Measurements from ENCODE around the gene C1orf35.

The C1orf35 gene

DNA sequence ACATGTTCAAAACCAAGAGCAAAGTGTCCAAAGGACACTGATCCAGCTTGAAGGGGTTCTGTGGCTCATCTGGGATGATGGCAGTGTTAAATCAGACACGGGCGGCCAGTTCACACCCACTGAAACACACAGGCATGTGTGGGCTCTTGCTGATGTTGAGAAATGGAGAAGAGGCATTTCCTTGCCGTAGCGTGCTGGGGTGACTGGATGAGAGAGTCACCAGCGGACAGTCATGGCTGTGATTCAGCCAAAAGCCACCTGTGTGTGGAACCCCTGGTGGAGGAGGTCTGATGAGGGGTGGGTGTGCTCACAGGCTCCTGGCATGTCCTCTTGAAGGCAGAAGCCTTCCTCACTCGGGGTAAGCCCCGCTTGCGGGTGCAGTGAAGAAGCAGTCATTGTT lies 7.2 kb downstream of the C1orf35 start:
- POLR2A ChIA-PET, result no interaction called here
- TF ChIP-seq SP1 (IDR thresholded peaks at IDR 0.05) (no peak), HDGF (IDR thresholded peaks at IDR 0.05; ENCODE audit: borderline replicate concordance) (no peak), L3MBTL2 (conservative IDR thresholded peaks at IDR 0.05) (no peak), CTBP1 (IDR thresholded peaks at IDR 0.05; ENCODE audit: borderline replicate concordance) (no peak), ELF4 (IDR thresholded peaks at IDR 0.05) (no peak), NFRKB (IDR thresholded peaks at IDR 0.05) (no peak), BHLHE40 (IDR thresholded peaks at IDR 0.05; ENCODE audit: borderline replicate concordance) (no peak), ZNF384 (IDR thresholded peaks at IDR 0.05) (no peak), FOXA1 (IDR thresholded peaks at IDR 0.05) (no peak), ARNT (IDR thresholded peaks at IDR 0.05) (no peak), LEF1 (IDR thresholded peaks at IDR 0.05; ENCODE audit: borderline replicate concordance) (no peak), SUZ12 (IDR thresholded peaks at IDR 0.05) (no peak), FOXK2 (IDR thresholded peaks at IDR 0.05) (no peak), FOXM1 (IDR thresholded peaks at IDR 0.05; ENCODE audit: borderline replicate concordance) (no peak), TARDBP (IDR thresholded peaks at IDR 0.05) (no peak)
- TF ChIP-seq, protein P1, sequence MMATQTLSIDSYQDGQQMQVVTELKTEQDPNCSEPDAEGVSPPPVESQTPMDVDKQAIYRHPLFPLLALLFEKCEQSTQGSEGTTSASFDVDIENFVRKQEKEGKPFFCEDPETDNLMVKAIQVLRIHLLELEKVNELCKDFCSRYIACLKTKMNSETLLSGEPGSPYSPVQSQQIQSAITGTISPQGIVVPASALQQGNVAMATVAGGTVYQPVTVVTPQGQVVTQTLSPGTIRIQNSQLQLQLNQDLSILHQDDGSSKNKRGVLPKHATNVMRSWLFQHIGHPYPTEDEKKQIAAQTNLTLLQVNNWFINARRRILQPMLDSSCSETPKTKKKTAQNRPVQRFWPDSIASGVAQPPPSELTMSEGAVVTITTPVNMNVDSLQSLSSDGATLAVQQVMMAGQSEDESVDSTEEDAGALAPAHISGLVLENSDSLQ (IDR thresholded peaks at IDR 0.05), result no peak
- DNase-seq (ENCODE audit: extremely low spot score), result no peak
- CTCF ChIA-PET, result no interaction called here

DNA sequence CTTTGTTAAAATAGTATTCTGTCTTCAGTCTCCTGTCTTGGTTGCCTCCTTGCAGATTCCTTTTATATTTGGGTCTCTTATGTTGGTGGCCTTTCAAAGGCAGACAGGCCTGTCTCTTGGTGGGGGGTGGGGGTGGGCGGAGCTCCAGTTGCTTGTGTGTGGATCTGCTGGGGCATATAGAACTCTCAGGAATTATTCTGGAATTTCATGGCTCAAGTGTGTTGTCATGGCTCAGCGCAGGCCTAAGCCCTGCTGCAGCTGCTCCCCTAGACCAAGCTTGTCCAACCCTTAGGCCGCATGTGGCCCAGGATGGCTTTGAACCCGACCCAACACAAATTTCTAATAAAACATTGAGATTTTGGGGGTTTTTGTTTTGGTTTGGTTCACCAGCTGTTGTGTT lies 8.0 kb downstream of the C1orf35 start:
- no peak for TF ChIP-seq HDGF (IDR thresholded peaks at IDR 0.05; ENCODE audit: borderline replicate concordance)
- POLR2A ChIA-PET, result no interaction called here
- no peak for DNase-seq (ENCODE audit: extremely low spot score)
- CTCF ChIA-PET, result no interaction called here

DNA sequence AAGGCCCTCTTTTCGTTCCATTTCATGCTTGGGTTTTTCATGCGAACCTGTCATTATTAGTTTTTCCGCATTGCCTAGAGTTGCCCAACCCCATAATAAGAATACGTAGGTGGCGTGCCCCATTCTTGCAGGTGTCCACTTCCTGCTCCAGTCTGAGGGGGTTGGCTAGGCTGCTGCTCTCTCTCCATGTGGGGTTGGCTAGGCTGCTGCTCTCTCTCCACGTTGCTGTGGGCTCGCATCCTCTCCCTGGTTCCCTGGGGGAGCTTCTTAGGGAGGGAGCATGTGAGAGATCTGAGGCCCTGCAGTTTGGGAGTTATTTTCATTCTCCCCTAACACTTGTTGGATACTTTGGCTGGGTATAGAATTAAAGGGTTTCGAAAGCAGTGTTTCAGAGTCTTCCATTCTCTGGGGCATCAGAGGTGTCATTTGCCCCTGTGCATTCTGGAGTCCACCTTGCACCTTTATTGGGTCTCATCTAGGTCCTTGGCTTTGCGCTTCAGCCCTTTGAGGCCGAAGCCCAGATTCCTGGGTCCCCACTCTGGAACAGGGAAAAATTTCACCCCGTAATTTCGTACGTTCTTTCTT lies 8.6 kb downstream of the C1orf35 start:
- CTCF ChIA-PET, result no interaction called here
- POLR2A ChIA-PET, result no interaction called here
- no peak for DNase-seq (ENCODE audit: extremely low spot score)
- TF ChIP-seq LEF1 (IDR thresholded peaks at IDR 0.05; ENCODE audit: borderline replicate concordance), result no peak
- no peak for TF ChIP-seq TARDBP (IDR thresholded peaks at IDR 0.05)
- no peak for TF ChIP-seq ZNF384 (IDR thresholded peaks at IDR 0.05)
- no peak for TF ChIP-seq HDGF (IDR thresholded peaks at IDR 0.05; ENCODE audit: borderline replicate concordance)
- TF ChIP-seq FOXA1 (IDR thresholded peaks at IDR 0.05), result no peak
- TF ChIP-seq FOXM1 (IDR thresholded peaks at IDR 0.05; ENCODE audit: borderline replicate concordance), result no peak
- no peak for TF ChIP-seq NFRKB (IDR thresholded peaks at IDR 0.05)

DNA sequence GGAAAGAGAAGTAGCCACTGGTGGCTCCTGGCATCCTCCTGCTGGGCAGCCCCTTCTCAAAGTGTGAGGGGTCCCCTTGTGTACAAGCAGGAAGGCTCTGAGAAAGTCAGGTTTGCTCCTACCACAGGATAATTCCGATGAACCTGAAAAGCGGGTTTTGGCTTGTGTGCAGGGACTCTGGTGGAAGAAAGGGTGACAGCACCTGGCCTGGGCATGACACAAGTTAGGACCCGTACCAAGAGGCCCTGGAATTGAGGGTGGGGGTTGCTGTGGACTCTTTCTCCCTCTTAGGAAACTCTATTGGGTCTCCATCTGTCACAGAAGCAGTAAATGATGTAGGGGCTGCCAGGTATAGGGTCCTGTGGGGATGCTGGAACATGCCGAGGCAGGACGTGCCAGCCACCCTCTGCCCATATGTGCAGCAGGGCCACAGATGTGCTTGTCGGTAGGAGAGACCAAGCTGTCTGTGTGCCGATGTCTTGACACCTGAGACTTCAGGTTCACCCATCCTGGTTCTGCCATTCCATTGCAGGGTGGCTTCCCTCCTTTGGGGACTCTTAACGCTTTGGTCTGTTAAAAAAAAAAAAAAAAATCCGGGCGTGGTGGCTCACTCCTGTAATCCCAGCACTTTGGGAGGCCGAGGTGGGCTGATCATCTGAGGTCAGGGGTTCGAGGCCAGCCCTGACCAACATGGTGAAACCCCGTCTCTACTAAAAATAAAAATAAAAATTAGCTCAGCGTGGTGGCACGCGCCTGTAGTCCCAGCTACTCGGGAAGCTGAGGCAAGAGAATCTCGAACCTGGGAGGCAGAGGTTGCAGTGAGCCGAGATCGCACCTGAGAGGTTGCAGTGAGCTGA lies 9.8 kb downstream of the C1orf35 start:
- no peak for DNase-seq (ENCODE audit: extremely low spot score)
- TF ChIP-seq HDGF (IDR thresholded peaks at IDR 0.05; ENCODE audit: borderline replicate concordance), result no peak
- TF ChIP-seq ARNT (IDR thresholded peaks at IDR 0.05), result no peak
- no peak for TF ChIP-seq FOXK2 (IDR thresholded peaks at IDR 0.05)
- no peak for TF ChIP-seq LEF1 (IDR thresholded peaks at IDR 0.05; ENCODE audit: borderline replicate concordance)
- no peak for TF ChIP-seq ZNF384 (IDR thresholded peaks at IDR 0.05)
- no peak for TF ChIP-seq NFRKB (IDR thresholded peaks at IDR 0.05)
- TF ChIP-seq SUZ12 (IDR thresholded peaks at IDR 0.05), result no peak
- TF ChIP-seq FOXM1 (IDR thresholded peaks at IDR 0.05; ENCODE audit: borderline replicate concordance), result no peak
- TF ChIP-seq CTBP1 (IDR thresholded peaks at IDR 0.05; ENCODE audit: borderline replicate concordance), result no peak
- TF ChIP-seq, protein P1 (IDR thresholded peaks at IDR 0.05), result no peak
- no peak for TF ChIP-seq ELF4 (IDR thresholded peaks at IDR 0.05)
- TF ChIP-seq TARDBP (IDR thresholded peaks at IDR 0.05), result no peak
- no peak for TF ChIP-seq BHLHE40 (IDR thresholded peaks at IDR 0.05; ENCODE audit: borderline replicate concordance)
- no peak for TF ChIP-seq L3MBTL2 (conservative IDR thresholded peaks at IDR 0.05)
- TF ChIP-seq FOXA1 (IDR thresholded peaks at IDR 0.05), result no peak
- TF ChIP-seq SP1 (IDR thresholded peaks at IDR 0.05), result no peak
- CTCF ChIA-PET, result no interaction called here
- POLR2A ChIA-PET, result interaction anchor here (1.0 kb wide), 1 partner anchor 11 kb away, joined by 4 read pairs; the partner anchor contains the start of gene ARF1

DNA sequence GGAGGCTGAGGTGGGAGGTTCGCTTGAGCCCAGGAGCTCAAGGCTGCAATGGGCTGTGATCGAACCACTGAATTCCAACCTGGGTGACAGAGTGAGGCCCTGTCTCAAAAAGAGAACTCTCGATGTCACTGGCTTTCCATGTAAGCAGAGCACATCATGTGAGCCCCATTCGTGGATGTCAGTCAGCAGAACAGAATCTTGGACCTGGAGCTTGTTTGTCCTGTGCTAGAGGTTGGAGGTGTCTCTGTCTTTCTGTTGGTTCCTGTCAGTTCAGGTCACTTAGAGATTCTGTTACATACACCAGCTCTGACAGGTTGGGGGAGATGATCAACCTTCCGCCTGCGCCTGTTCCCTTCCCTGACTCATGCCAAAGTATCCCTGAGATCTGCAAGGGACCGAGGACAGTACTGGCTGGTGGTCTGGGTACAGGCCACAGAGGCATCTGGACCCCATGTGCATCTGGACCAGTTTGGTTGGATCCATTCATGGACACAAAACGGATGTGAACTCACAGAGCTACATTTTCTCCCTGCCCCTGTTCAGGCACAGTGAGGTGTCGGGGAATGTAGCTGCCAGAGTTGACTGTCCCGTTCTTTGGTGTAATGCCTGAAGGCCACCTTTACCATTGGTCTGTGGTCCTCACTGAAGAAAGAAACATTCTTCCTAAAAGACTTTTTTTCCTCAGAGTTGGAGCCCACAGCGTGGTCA lies 10.6 kb downstream of the C1orf35 start:
- no peak for DNase-seq (ENCODE audit: extremely low spot score)
- ChIA-PET POLR2A (interaction anchor here (1.0 to 1.2 kb wide), 2 partner anchors 9 to 10 kb away, joined by 4 to 5 read pairs; partner anchors contain the start of gene ARF1), CTCF (no interaction called here)
- no peak for TF ChIP-seq SP1 (IDR thresholded peaks at IDR 0.05)
- TF ChIP-seq HDGF (IDR thresholded peaks at IDR 0.05; ENCODE audit: borderline replicate concordance), result no peak
- no peak for TF ChIP-seq FOXK2 (IDR thresholded peaks at IDR 0.05)
- TF ChIP-seq NFRKB (IDR thresholded peaks at IDR 0.05), result no peak
- TF ChIP-seq, protein P1 (IDR thresholded peaks at IDR 0.05), result no peak
- no peak for TF ChIP-seq SUZ12 (IDR thresholded peaks at IDR 0.05)
- no peak for TF ChIP-seq L3MBTL2 (conservative IDR thresholded peaks at IDR 0.05)

DNA sequence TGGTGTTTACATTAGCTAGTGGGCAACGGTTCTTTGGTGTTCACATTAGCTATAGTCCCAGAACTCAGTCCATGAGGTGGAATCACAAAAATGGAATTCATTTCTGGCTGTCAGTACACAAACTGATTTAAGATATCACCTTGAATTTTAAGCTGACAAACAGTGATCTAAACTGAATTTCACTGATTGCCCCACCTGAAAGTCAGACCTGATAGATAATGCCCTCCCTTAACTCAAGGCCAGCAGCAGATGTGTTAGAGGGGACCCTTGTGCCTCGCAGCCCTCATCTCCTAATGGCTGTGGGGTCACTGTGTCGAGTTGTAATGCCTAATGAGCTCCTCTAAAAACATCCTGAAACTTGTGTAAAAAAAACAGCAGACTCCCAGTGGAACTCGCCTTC lies 12.0 kb downstream of the C1orf35 start:
- POLR2A ChIA-PET, result interaction anchor here (1.1 to 1.2 kb wide), 2 partner anchors 9 kb away, joined by 3 to 6 read pairs; partner anchors contain the start of gene ARF1
- no peak for DNase-seq (ENCODE audit: extremely low spot score)
- CTCF ChIA-PET, result no interaction called here

More for the DNA sequence above, 12.0 kb downstream of the C1orf35 start:
- no peak for TF ChIP-seq SUZ12 (IDR thresholded peaks at IDR 0.05)
- TF ChIP-seq SP1 (IDR thresholded peaks at IDR 0.05), result no peak
- no peak for TF ChIP-seq FOXM1 (IDR thresholded peaks at IDR 0.05; ENCODE audit: borderline replicate concordance)
- TF ChIP-seq FOXK2 (IDR thresholded peaks at IDR 0.05), result no peak
- no peak for TF ChIP-seq L3MBTL2 (conservative IDR thresholded peaks at IDR 0.05)
- TF ChIP-seq CTBP1 (IDR thresholded peaks at IDR 0.05; ENCODE audit: borderline replicate concordance), result no peak
- no peak for TF ChIP-seq ARNT (IDR thresholded peaks at IDR 0.05)
- TF ChIP-seq, protein P1 (IDR thresholded peaks at IDR 0.05), result no peak
- TF ChIP-seq NFRKB (IDR thresholded peaks at IDR 0.05), result no peak; the same call in 1 of the 2 replicates
- TF ChIP-seq TARDBP (IDR thresholded peaks at IDR 0.05), result no peak

Measured in HEK293T (cell line).